Measurements from ENCODE around the gene NR2C2. TPM values are rescaled to one million over a fixed set of nuclear protein-coding genes. Genes with fewer than 3 reads are reported as not detected.

NR2C2 gene
- total RNA-seq, 2 experiments from 2014 or later = 60.6 to 61.3 TPM

DNA sequence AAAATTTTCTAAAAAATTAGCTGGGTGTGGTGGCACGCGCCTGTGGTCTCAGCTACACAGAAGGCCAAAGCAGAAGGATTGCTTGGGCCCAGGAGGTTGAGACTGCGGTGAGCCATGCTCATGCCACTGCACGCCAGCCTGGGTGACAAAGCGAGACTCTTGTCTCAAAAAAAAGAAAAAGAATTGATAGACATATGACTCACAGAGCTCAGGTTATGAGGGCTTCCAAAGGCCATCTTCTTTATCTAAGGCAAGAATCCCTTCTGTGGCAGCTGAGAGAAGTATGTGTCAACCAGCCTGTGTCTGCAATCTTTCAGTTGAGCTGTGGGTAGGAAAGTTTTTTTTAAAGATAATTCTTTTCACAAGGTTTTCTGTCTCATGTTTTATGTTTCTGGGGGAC is 63.8 kb downstream of the NR2C2 start:
- intact Hi-C loops (cut with micrococcal nuclease) = no loop called here
- no peaks in the 10 kb centered on the region for H3K4me1 Mint-ChIP-seq (ENCODE audit: low read depth)
- no peaks in the 10 kb centered on the region for H3K9me3 Mint-ChIP-seq
- H3K4me3 Mint-ChIP-seq = no peak overlapping the region
- no peak for DNase-seq
- CTCF ChIA-PET = interaction anchor here (0.6 to 1.7 kb wide), 2 partner anchors 40 to 109 kb away, joined by 4 to 5 read pairs; no protein-coding TSS in a partner anchor
- H3K36me3 Mint-ChIP-seq (ENCODE audit: low read depth) = peaks cover 29% of the 10 kb centered on the region
- no peaks in the 10 kb centered on the region for H3K27me3 Mint-ChIP-seq (ENCODE audit: low read depth)
- H3K27ac Mint-ChIP-seq = no peak overlapping the region

DNA sequence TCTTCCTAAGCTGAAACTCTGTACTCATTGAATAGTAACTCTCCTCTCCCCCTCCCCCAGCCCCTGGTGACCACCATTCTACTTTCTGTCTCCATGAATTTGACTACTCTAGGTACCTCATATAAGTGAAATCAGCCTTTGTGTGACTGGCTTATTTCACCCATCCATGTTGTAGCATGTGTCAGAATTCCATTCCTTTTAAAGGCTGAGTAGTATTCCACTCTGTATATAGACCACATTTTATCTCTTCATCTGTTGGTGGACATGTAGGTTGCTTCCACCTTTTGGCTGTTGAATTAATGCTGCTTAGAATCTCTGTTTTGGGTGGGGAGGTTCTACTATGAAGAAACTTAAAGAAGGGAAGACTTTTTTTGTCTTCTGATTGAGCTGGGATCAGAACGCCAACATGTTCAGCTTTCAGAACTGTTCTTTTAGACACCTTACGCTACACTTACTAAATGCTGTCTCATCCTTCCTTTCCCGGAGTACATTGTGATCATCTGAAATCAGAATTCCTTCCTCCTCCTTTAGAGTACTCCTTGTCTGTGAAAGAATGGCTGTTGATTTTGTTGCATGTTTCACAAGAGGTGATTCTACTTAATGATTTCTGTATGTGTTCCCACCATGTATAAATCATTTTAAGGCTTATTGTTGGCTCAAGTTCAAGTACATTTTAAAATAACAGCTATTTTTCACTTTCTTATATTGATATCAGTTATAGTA is 67.4 kb downstream of the NR2C2 start:
- CTCF ChIA-PET = no interaction called here
- no peak overlapping the region for H3K27ac Mint-ChIP-seq
- H3K4me3 Mint-ChIP-seq = no peak overlapping the region
- H3K9me3 Mint-ChIP-seq = no peaks in the 10 kb centered on the region
- no peaks in the 10 kb centered on the region for H3K27me3 Mint-ChIP-seq (ENCODE audit: low read depth)
- no peak for DNase-seq
- peaks cover 44% of the 10 kb centered on the region for H3K36me3 Mint-ChIP-seq (ENCODE audit: low read depth)
- intact Hi-C loops (cut with micrococcal nuclease) = no loop called here
- H3K4me1 Mint-ChIP-seq (ENCODE audit: low read depth) = no peaks in the 10 kb centered on the region

DNA sequence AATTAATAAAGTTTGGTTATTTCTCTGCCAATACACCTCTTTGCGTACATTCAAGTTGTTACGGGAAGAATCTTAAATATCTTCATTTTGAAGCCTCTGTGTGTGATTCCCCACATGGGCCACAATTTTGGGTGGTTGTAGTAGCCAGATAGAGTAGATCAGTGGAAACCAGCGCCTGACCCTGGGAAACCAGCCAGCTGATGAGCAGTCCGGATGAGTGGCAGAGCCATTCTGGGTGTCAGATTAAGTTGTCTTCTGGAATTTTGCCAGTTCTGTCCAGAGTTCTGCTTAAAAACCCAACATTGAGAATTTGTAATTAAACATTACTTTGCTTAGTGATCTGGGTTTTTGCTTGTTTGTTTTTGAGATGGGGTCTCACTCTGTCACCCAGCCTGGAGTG is 68.1 kb downstream of the NR2C2 start:
- Mint-ChIP-seq H3K4me3 (no peak overlapping the region), H3K4me1 (ENCODE audit: low read depth) (no peaks in the 10 kb centered on the region), H3K27ac (no peak overlapping the region), H3K27me3 (ENCODE audit: low read depth) (no peaks in the 10 kb centered on the region), H3K9me3 (no peaks in the 10 kb centered on the region), H3K36me3 (ENCODE audit: low read depth) (peaks cover 42% of the 10 kb centered on the region)
- no peak for DNase-seq
- CTCF ChIA-PET = no interaction called here
- intact Hi-C loops (cut with micrococcal nuclease) = no loop called here

DNA sequence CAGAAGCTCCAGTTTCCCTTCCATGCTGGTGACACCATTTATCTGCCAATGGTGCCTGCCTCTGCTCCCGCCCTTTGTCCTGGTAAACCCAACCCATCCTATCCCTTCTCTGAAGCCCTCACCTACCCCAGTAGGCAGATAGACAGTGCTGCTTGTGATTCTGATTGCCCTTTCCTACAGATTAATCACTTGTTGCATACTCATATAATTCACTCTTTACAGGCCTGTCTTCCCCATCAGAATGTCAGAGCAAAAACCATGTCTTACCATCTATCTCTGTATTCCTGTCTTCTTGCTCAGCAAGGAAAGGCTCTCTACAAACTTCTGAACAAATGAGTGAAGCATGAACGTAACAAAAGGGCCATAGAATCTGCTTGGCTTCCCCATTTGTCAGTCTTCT is 69.8 kb downstream of the NR2C2 start:
- no peak for DNase-seq
- H3K27ac Mint-ChIP-seq = no peak overlapping the region
- peaks cover 43% of the 10 kb centered on the region for H3K36me3 Mint-ChIP-seq (ENCODE audit: low read depth)
- no peak overlapping the region for H3K4me3 Mint-ChIP-seq
- no peaks in the 10 kb centered on the region for H3K9me3 Mint-ChIP-seq
- intact Hi-C loops (cut with micrococcal nuclease) = no loop called here
- no peaks in the 10 kb centered on the region for H3K27me3 Mint-ChIP-seq (ENCODE audit: low read depth)
- H3K4me1 Mint-ChIP-seq (ENCODE audit: low read depth) = no peaks in the 10 kb centered on the region
- CTCF ChIA-PET = no interaction called here

DNA sequence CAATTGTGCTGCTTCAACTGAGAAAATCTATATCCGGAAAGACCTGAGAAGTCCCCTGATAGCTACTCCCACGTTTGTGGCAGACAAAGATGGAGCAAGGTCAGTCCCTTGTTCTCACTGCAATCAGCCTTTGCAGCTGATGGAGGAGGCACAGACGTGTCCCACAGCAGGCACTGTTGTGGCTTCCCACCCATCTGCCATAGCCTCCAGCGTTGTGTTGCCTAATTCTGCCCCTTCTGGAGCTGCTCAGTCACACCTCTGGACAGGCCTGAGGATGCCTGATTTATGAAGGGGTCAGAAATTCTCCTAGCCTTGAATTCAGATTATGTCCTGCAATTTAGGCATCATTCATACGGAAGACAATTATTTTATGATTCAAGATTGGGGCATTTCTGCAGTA is 75.9 kb downstream of the NR2C2 start:
- CTCF ChIA-PET = no interaction called here

DNA sequence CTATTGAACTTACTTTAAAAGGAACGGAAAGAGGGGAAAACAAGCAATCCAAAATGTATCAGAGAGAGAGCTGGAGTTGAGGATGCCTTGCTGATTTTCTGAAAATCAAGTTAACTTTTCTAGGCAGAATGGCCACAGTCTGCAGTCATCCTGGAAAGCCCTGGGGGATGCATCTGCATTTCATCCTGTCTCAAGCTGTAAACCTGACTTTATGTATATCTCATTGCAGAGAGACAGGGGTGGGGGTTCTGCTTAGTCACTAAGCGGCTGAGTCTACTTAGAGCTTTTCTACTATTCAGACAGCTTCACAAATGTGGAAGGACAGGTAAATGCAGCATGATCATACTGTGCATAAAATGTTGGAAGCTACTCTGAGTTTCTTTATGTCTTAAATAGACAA is 76.3 kb downstream of the NR2C2 start:
- H3K36me3 Mint-ChIP-seq (ENCODE audit: low read depth) = peaks cover 27% of the 10 kb centered on the region
- intact Hi-C loops (cut with micrococcal nuclease) = no loop called here
- CTCF ChIA-PET = no interaction called here

More for the DNA sequence above, 75.9 kb downstream of the NR2C2 start:
- no peak for DNase-seq
- Mint-ChIP-seq H3K4me1 (ENCODE audit: low read depth) (no peaks in the 10 kb centered on the region), H3K4me3 (no peak overlapping the region), H3K9me3 (no peaks in the 10 kb centered on the region), H3K27me3 (ENCODE audit: low read depth) (no peaks in the 10 kb centered on the region), H3K36me3 (ENCODE audit: low read depth) (peaks cover 24% of the 10 kb centered on the region), H3K27ac (no peak overlapping the region)
- intact Hi-C loops (cut with micrococcal nuclease) = no loop called here

DNA sequence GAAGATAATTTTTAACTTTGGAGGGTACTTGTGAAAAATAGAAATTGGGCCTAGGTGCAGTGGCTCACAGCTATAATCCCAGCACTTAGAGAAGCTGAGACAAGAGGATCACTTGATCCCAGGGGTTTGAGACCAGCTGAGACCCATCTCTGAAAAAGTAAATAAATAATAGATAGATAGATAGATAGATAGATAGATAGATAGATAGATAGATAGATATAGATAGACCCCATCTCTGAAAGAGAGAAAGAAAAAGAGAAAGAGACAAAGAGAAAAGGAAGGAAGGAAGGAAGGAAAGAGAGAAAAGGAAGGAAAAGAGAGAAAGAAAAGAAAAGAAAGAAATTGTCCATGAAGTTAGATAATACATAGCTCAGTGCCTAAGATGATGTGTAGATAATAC is 82.2 kb downstream of the NR2C2 start:
- Mint-ChIP-seq H3K9me3 (no peaks in the 10 kb centered on the region), H3K4me1 (ENCODE audit: low read depth) (no peaks in the 10 kb centered on the region), H3K36me3 (ENCODE audit: low read depth) (peaks cover 27% of the 10 kb centered on the region), H3K27ac (no peak overlapping the region), H3K27me3 (ENCODE audit: low read depth) (no peaks in the 10 kb centered on the region), H3K4me3 (no peak overlapping the region)
- intact Hi-C loops (cut with micrococcal nuclease) = no loop called here
- CTCF ChIA-PET = interaction anchor here (0.7 to 1.9 kb wide), 3 partner anchors 22 to 107 kb away, joined by 4 to 5 read pairs (median 5); no protein-coding TSS in a partner anchor
- no peak for DNase-seq

More for the DNA sequence above, 76.3 kb downstream of the NR2C2 start:
- H3K27ac Mint-ChIP-seq = no peak overlapping the region
- DNase-seq = no peak
- H3K4me1 Mint-ChIP-seq (ENCODE audit: low read depth) = no peaks in the 10 kb centered on the region
- H3K4me3 Mint-ChIP-seq = no peak overlapping the region
- no peaks in the 10 kb centered on the region for H3K9me3 Mint-ChIP-seq
- H3K27me3 Mint-ChIP-seq (ENCODE audit: low read depth) = no peaks in the 10 kb centered on the region

DNA sequence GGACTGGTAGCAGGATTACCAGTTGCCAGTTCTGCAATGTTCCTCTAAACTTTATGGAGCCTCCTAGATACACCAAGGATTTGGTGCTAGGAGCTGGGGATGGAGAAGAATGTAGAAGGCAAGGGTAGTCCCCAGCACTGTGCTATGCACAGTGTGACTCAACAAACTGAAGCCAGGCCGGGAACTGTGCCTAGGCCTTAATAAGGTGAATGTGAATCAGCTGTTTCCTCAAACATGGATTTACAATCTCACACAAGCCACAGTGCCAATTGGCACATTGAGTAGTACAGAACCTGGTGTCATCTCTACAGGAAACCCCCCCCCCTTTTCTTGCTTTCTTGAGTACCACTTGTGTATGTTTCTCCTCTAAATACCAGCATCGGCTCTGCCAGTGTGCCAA is 85.3 kb downstream of the NR2C2 start:
- Mint-ChIP-seq H3K4me3 (no peak overlapping the region), H3K9me3 (no peaks in the 10 kb centered on the region), H3K27me3 (ENCODE audit: low read depth) (no peaks in the 10 kb centered on the region), H3K36me3 (ENCODE audit: low read depth) (peaks cover 26% of the 10 kb centered on the region), H3K4me1 (ENCODE audit: low read depth) (no peaks in the 10 kb centered on the region), H3K27ac (no peak overlapping the region)
- intact Hi-C loops (cut with micrococcal nuclease) = no loop called here
- DNase-seq = no peak
- CTCF ChIA-PET = interaction anchor here (1.1 kb wide), 1 partner anchor 12 kb away, joined by 3 read pairs; no protein-coding TSS in a partner anchor

DNA sequence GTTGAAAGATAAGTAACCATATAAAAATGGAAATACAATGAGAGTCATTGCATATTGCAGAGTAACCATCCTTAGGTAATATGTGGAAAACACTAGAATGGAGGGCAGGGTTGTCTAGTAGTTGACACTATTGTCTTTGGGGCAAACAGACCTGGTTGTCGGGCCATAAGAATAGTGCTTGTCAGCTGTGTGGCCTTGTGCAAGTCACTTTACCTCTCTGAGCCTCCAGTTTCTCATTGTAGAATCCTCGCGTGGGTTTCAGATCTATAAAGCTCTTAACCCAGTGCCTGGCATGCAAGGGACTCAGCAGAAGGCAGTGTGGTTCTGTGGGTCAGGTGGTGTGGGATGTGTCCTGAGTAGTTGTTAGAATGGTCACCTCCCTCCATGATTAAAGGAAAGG is 85.7 kb downstream of the NR2C2 start:
- intact Hi-C loops (cut with micrococcal nuclease) = no loop called here
- DNase-seq = no peak
- CTCF ChIA-PET = interaction anchor here (1.1 kb wide), 1 partner anchor 12 kb away, joined by 3 read pairs; no protein-coding TSS in a partner anchor
- Mint-ChIP-seq H3K4me3 (no peak overlapping the region), H3K4me1 (ENCODE audit: low read depth) (no peaks in the 10 kb centered on the region), H3K27me3 (ENCODE audit: low read depth) (no peaks in the 10 kb centered on the region), H3K27ac (no peak overlapping the region), H3K9me3 (no peaks in the 10 kb centered on the region), H3K36me3 (ENCODE audit: low read depth) (peaks cover 25% of the 10 kb centered on the region)

DNA sequence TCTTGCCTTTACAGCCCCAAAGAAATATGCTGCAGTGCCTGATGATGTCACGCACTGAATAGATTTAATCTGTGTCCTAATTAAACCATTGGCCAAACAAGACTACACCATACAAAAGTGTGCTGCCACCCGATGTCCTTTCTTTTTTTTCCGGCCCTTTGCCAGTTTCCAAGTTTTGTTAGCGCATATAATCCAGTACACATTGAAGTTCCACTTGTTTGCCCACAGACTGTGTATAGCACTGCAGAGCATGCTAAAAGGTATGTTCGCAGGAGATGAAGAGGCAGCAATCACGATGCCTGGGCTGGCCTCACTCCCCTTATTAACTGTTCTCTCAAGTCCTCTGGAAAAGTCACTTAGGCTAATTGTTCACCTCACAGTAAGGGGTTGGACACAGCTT is 90.9 kb downstream of the NR2C2 start:
- Mint-ChIP-seq H3K4me1 (ENCODE audit: low read depth) (peaks cover 5% of the 10 kb centered on the region), H3K27me3 (ENCODE audit: low read depth) (no peaks in the 10 kb centered on the region), H3K36me3 (ENCODE audit: low read depth) (peaks cover 29% of the 10 kb centered on the region), H3K27ac (no peak overlapping the region), H3K9me3 (no peaks in the 10 kb centered on the region), H3K4me3 (no peak overlapping the region)
- CTCF ChIA-PET = interaction anchor here (1.5 to 2.1 kb wide), 3 partner anchors 13 to 115 kb away, joined by 5 to 9 read pairs (median 6); no protein-coding TSS in a partner anchor
- intact Hi-C loops (cut with micrococcal nuclease) = no loop called here
- no peak for DNase-seq

DNA sequence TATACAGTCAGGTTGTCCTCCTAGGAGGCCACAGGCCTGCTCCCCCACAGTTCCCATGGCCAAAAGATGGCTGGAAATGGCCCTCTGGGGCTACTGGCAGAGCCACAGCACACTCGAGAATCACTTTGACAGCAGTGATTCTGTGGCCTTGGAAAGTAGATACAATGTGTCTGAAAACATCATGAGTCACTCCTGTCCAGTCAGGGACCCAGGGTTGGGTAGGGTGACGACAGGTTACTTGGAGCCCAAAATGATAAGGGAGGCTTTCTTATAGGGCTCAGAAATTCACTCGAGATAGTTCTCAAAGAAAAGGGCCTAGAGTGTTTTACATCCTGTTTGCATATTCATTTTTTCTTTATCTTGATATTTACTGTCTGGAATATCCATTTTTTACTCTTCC is 93.5 kb downstream of the NR2C2 start:
- H3K4me1 Mint-ChIP-seq (ENCODE audit: low read depth) = peaks cover 29% of the 10 kb centered on the region
- DNase-seq = no peak
- H3K9me3 Mint-ChIP-seq = no peaks in the 10 kb centered on the region
- H3K36me3 Mint-ChIP-seq (ENCODE audit: low read depth) = peaks cover 38% of the 10 kb centered on the region
- H3K4me3 Mint-ChIP-seq = no peak overlapping the region
- CTCF ChIA-PET = no interaction called here
- intact Hi-C loops (cut with micrococcal nuclease) = loop anchor here (1.0 kb wide), 1 partner anchor 41 kb away; no protein-coding TSS in a partner anchor
- no peaks in the 10 kb centered on the region for H3K27me3 Mint-ChIP-seq (ENCODE audit: low read depth)
- H3K27ac Mint-ChIP-seq = peak overlapping the region; percentile 57

DNA sequence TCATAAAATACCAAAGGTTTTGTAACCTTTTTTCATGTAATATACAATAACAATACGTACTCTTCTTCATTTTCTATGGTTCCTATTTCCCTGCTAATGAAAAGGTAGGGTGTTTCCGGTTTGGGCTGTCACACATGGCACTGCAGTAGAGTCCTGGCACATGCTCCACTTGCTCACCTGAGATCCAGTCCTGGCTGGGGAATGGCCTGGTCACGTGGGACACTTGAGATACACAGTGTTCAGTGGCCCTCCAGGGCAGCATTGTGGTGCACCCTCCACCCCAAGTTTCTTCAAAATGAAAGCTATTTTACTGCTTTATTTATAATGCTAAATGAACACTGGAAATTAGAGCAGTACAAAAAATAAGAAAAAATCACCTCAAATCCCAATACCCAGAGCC is 94.6 kb downstream of the NR2C2 start:
- intact Hi-C loops (cut with micrococcal nuclease) = no loop called here
- H3K9me3 Mint-ChIP-seq = no peaks in the 10 kb centered on the region
- CTCF ChIA-PET = no interaction called here

DNA sequence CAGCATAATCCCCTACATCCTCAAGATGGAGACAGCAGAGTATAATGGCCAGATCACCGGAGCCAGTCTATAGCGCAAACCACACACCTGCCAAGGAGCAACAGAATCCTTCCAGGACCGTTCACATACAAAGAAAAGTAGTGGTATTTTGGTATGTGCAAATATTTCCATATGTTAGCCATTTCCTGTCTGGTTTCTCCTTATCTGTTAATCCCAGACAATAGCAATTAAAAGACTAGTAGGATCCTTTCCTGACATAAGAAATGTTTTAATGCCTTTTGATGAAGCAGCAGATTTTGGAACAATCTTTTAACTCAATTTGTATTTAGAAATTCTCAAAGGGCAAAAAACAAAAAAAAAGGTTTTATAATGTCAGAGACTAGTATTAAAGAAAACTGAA is 95.6 kb downstream of the NR2C2 start:
- Mint-ChIP-seq H3K27ac (peak overlapping the region; percentile 11), H3K4me3 (no peak overlapping the region), H3K27me3 (ENCODE audit: low read depth) (no peaks in the 10 kb centered on the region), H3K4me1 (ENCODE audit: low read depth) (peaks cover 29% of the 10 kb centered on the region), H3K9me3 (no peaks in the 10 kb centered on the region), H3K36me3 (ENCODE audit: low read depth) (peaks cover 46% of the 10 kb centered on the region)
- intact Hi-C loops (cut with micrococcal nuclease) = no loop called here
- CTCF ChIA-PET = interaction anchor here (1.4 kb wide), 1 partner anchor 15 kb away, joined by 5 read pairs; no protein-coding TSS in a partner anchor
- no peak for DNase-seq

More for the DNA sequence above, 94.6 kb downstream of the NR2C2 start:
- Mint-ChIP-seq H3K27me3 (ENCODE audit: low read depth) (no peaks in the 10 kb centered on the region), H3K4me3 (no peak overlapping the region), H3K27ac (no peak overlapping the region), H3K4me1 (ENCODE audit: low read depth) (peaks cover 29% of the 10 kb centered on the region), H3K36me3 (ENCODE audit: low read depth) (peaks cover 43% of the 10 kb centered on the region)
- no peak for DNase-seq
